H1 (cell line): Measurements from ENCODE around the gene USP8. TPM values are rescaled to one million over a fixed set of nuclear protein-coding genes. Genes with fewer than 3 reads are reported as not detected.

Source experiments
- CEBPB ChIP-seq: IDR thresholded peaks from 2 replicates; pipeline ENCODE4 v1.6.1; 2012; ENCODE audit warnings: low read depth, low read length
- CHD7 ChIP-seq: fragments of 300-600 bp; sonication (generic); IDR thresholded peaks from 2 replicates; pipeline ENCODE4 v1.7.1; 2012; ENCODE audit warnings: low read length, moderate library complexity, mild to moderate bottlenecking, inconsistent platforms; ENCODE audit not compliant: insufficient replicate concordance
- EP300 ChIP-seq, 2 experiments: IDR thresholded peaks; 1 replicate in 1 of 2; 2 replicates in 1 of 2; pipeline ENCODE4 v1.6.1; 2011 to 2012; ENCODE audit warnings: low read depth in 2 of 2, low read length in 2 of 2, mild to moderate bottlenecking in 2 of 2, borderline replicate concordance in 1 of 2, inconsistent platforms in 1 of 2, moderate library complexity in 1 of 2
- JUN ChIP-seq: IDR thresholded peaks from 2 replicates; pipeline ENCODE4 v1.6.1; 2011; ENCODE audit warnings: low read depth, mild to moderate bottlenecking, improper control_type of control experiment, low read length
- TAF7 ChIP-seq: optimal IDR thresholded peaks from 2 replicates; pipeline ENCODE3; 2011; ENCODE audit warnings: low read depth, mild to moderate bottlenecking, inconsistent platforms, low read length, moderate library complexity, borderline replicate concordance
- polyA plus RNA-seq, 7 experiments: library from polyadenylated mRNA; depleted of rRNA in 3 of 7; stranded (reverse) in 5 of 7; unstranded in 2 of 7; fragments of >200 nt in 5 of 7; fragments of 200-250 nt in 2 of 7; gene quantifications; 1 replicate in 5 of 7; 2 replicates in 1 of 7; 4 replicates in 1 of 7; pipeline versions ENCODE4 v1.2.1 to v1.2.3, GENCODE V29; 2011 to 2013; ENCODE audit warnings: missing spikeins in 2 of 7, mixed read lengths in 2 of 7
- total RNA-seq: library from RNA; stranded (reverse); fragmentation: NEBNext Ultra II Directional; extraction: Animal tissue kit (Norgen Biotek cat#: 25700); gene quantifications from 2 replicates; pipeline ENCODE4 v1.2.1, GENCODE V29; 2021

The USP8 gene
- total and polyA plus RNA-seq, 2 of the 8 experiments (the other 6 are each of a cell fraction or from before 2014, with no cell fraction given): 19.9 to 66.2 TPM

- TF ChIP-seq CEBPB (no peak), JUN (no peak), TAF7 (no peak), CHD7 (no peak), EP300 (IDR thresholded peaks at IDR 0.05; ENCODE audit: borderline replicate concordance in 1 of 2, low read depth in 2 of 2, low read length in 2 of 2) (no peak)
Measured at GRCh38 chr15:50563756-50564155, 139.6 kb downstream of the USP8 start (continued).
